HG02943 (cell line): ENCODE measurements around the gene LGALS12.
A peak's percentile ranks its signal among the peaks of the same experiment; 100 is the strongest.
"Not testable (repeated sequence)": the region's sequence is repeated elsewhere in the genome, so short reads cannot be mapped to it uniquely, and the experiment has no call there.

Experiments used
- ATAC-seq: cut with Tn5 transposase; IDR thresholded peaks from one replicate; pipeline ENCODE4 v1.9.1; 2021; ENCODE audit warnings: mild to moderate bottlenecking, low read depth, moderate library complexity; ENCODE audit not compliant: unreplicated experiment

LGALS12 gene

DNA sequence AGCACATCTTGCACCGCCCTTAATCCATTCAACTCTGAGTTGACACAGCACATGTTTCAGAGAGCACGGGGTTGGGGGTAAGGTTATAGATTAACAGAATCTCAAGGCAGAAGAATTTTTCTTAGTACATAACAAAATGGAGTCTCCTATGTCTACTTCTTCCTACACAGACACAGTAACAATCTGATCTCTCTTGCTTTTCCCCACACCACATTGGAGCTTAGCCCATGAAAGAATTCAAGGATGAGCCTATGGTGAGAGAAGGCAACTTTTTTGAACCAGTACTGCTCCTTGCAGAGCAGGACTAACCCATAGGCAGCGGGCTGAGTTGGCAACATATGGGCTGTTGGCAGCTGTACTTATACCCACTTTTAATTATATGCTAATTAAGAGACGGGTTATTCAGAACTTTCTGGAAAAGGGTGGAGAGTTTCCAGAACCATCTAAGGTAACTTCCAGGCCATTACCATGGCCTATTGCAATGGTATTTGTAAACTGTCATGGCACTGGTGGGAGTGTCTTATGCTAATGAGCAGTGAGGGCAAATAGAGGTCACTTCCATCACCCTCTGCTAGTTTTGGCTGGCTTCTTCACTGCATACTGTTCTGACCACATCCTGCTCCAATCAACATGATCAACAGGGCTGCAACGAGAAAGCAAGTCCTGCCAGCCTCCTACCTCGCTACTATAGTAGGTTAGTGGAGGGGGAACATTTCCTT, 25.3 kb downstream of the LGALS12 start:
- ATAC-seq: peak; percentile 73

DNA sequence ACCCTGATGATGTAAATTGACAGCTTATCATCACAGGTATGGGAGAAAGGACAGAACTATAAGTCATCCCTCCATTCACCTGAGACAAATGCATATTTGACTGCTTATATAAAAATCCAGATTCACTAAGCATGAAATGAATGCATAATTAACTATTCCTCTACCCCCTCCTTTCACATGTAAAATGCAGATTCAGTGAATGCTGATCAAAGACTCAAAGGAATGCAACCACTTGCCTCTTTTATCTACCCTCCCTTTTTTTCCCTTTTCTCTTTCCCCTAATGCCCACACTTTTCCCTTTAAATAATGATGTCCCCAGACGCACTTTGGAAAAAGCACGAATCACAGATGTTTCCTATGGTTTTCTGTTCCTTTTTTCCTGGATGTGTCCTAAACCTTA, 26.2 kb downstream of the LGALS12 start:
- ATAC-seq: no peak

- no peak for ATAC-seq
Observed at GRCh38 chr11:63532799-63533475, 27.1 kb downstream of the LGALS12 start.

DNA sequence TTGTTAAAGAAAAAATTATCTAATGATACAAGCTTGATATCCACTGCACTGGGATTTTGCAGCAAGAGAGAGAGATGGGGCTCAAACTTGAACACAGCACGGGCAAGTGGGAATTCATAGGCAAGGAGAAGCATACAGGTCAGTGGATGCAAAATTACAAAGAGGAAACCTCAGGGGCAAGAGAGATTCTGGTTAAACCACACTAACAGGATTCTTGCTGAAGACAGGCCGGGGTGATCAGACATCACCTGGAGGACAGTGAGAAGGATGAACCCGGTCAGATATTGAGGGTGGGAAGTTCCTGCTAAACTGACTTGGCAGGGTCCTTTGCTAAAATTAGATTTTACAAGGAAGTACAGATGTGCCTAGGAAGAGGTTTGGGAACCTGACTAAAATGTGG, 28.2 kb downstream of the LGALS12 start:
- no peak for ATAC-seq

- no peak for ATAC-seq
Observed at GRCh38 chr11:63534895-63535461, 29.1 kb downstream of the LGALS12 start.

GRCh38 chr11:63535734-63536133, 29.9 kb downstream of the LGALS12 start:
- no peak for ATAC-seq

GRCh38 chr11:63536669-63537292, 30.9 kb downstream of the LGALS12 start, which contains the start of gene PLAAT4:
TSS of gene PLAAT4 (plus strand) at chr11:63536808. CDS start at chr11:63536869, 61 bp downstream.
- no peak for ATAC-seq

GRCh38 chr11:63537293-63538101, 31.6 kb downstream of the LGALS12 start:
- ATAC-seq: no peak

DNA sequence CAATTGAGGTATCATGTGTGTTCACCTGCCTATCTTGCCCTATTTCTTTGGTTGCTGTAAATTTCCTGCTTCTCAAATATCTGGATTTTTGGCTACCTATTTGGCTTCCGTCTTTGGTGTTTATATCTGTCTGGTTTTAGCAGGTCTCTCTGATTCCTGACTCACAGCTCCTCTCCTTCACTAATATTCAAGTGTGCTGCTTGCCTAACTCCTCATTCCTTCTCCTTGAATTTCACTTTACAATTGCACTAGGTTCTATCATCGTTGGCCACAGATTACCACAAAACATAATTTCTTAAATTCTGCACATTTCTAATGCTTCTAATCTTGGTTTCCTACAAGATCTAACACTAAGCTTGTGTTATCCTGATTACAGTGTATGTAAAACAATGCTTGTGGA, 36.6 kb downstream of the LGALS12 start:
- not testable (repeated sequence) for ATAC-seq

GRCh38 chr11:63543711-63544110, 37.8 kb downstream of the LGALS12 start:
- ATAC-seq: no peak

- no peak for ATAC-seq
Observed at GRCh38 chr11:63547061-63547460, 41.2 kb downstream of the LGALS12 start.

DNA sequence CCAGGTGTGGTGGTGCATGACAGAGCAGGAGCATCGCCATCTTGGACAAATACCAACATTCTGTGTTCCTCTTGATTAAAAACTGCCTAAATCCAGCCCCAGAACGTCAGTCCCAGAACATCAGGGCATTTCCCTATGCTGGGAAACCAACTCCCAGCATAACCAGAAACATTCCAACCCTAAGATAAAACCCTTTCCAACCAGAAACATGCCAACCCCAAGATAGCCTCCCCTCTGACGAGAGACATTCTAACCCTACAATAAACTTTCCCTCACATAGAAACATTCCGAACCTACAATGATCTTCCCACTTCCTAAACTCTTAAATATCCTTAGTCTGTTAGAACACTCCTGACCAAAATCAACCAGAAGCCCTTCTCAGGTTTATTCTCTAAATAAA, 42.3 kb downstream of the LGALS12 start:
- ATAC-seq: no peak

- no peak for ATAC-seq
Observed at GRCh38 chr11:63549411-63549810, 43.5 kb downstream of the LGALS12 start.

GRCh38 chr11:63550156-63550700, 44.3 kb downstream of the LGALS12 start:
- ATAC-seq: not testable (repeated sequence)

GRCh38 chr11:63551091-63551888, 45.4 kb downstream of the LGALS12 start:
- no peak for ATAC-seq

DNA sequence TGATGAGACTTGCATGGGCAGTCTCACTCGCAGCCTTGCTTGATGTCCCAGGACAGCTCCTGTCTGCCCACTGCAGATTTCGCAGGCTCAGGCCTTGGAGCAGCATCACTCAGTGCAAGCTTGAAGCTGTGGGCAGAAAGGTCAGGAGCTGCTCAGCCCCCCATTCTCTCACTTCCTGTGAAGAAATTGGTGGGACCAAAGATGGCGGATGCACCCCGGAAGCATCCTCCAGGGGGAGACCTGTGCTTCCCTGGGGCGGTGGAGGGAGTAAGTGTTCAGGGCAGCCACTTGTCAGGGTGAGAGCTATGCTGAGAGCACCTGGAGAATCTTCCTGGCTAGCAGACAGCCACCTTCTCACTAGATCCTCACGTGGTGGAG, 46.0 kb downstream of the LGALS12 start:
- ATAC-seq: no peak

DNA sequence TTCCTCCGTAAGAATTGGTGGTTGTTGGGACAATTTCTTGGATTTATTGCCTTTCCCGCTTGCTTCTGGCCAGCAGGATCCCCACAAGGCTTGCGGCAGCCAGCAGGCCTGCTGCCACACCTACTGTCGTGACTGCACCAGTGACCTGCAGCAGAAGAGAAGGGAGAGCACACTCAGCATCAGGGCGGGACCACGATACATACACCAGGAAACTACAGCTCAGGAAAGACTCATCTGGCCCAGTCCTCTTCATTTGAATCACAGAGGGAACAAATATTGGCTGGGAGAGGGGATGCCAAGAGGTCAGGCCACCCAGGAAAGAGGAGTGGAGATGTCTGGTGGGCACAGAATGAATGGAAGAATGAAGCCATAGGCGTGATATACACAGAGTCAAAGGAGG, 47.0 kb downstream of the LGALS12 start:
- no peak for ATAC-seq

- ATAC-seq: peak; percentile 70
Observed at GRCh38 chr11:63553759-63554158, 47.9 kb downstream of the LGALS12 start.

GRCh38 chr11:63554877-63555223, 49.0 kb downstream of the LGALS12 start:
- no peak for ATAC-seq
